Calu3 (cell line): ENCODE data around the gene STN1. TPM values are rescaled to one million over a fixed set of nuclear protein-coding genes. Genes with fewer than 3 reads are reported as not detected.

Source experiments
- BruUV-seq: library from RNA; stranded (reverse); fragments of 400-500 nt; replicated peaks from 2 replicates; lab custom pipeline; 2021; lab: Mats Ljungman, UMichigan
- CTCF ChIA-PET: fragments of 300-600 bp; sonication (Branson Sonifier 250); formaldehyde crosslinking; loops from one replicate; lab custom pipeline; 2022; ENCODE audit warnings: antibody characterized with exemption; lab: Charles Lee
- DNase-seq: peaks from one replicate; pipeline ENCODE4 v3.0.0; 2022
- H3K27ac Mint-ChIP-seq: one replicate; pipeline ENCODE4 v1.8.0; 2022; ENCODE audit warnings: mixed read lengths; ENCODE audit not compliant: unreplicated experiment
- H3K27me3 Mint-ChIP-seq: one replicate; pipeline ENCODE4 v1.8.0; 2022; ENCODE audit warnings: mixed read lengths; ENCODE audit not compliant: unreplicated experiment
- H3K36me3 Mint-ChIP-seq: one replicate; pipeline ENCODE4 v1.8.0; 2022; ENCODE audit warnings: mild to moderate bottlenecking, moderate library complexity, mixed read lengths; ENCODE audit not compliant: insufficient read depth, unreplicated experiment
- H3K4me1 Mint-ChIP-seq: one replicate; pipeline ENCODE4 v1.8.0; 2022; ENCODE audit warnings: mild to moderate bottlenecking, low read depth, mixed read lengths; ENCODE audit not compliant: unreplicated experiment
- H3K4me3 Mint-ChIP-seq: one replicate; pipeline ENCODE4 v1.8.0; 2022; ENCODE audit warnings: mild to moderate bottlenecking, low read depth, moderate library complexity, mixed read lengths; ENCODE audit not compliant: unreplicated experiment
- H3K9me3 Mint-ChIP-seq: one replicate; pipeline ENCODE4 v1.8.0; 2022; ENCODE audit warnings: low read depth, mixed read lengths; ENCODE audit not compliant: unreplicated experiment
- intact Hi-C: fragments of 100-400 bp; cut with micrococcal nuclease; formaldehyde crosslinking; loops from one replicate; pipeline ENCODE4 v1.10.0; 2022; ENCODE audit not compliant: unreplicated experiment
- total RNA-seq: library from RNA; stranded (reverse); gene quantifications from 2 replicates; pipeline ENCODE4 v1.2.3, GENCODE V29; 2022
- TF ChIP-seq, protein P1 (sequence below): fragments of 200-600 bp; IDR thresholded peaks from one replicate; pipeline ENCODE4 v1.8.0; 2022; ENCODE audit warnings: antibody characterized with exemption; ENCODE audit not compliant: unreplicated experiment

The STN1 gene
- total RNA-seq, 1 experiment from 2014 or later: 13.1 TPM

GRCh38 chr10:103872137-103872931, 45.6 kb downstream of the STN1 start:
- no peak overlapping the region for H3K4me3 Mint-ChIP-seq
- CTCF ChIA-PET: no interaction called here
- TF ChIP-seq, protein P1, sequence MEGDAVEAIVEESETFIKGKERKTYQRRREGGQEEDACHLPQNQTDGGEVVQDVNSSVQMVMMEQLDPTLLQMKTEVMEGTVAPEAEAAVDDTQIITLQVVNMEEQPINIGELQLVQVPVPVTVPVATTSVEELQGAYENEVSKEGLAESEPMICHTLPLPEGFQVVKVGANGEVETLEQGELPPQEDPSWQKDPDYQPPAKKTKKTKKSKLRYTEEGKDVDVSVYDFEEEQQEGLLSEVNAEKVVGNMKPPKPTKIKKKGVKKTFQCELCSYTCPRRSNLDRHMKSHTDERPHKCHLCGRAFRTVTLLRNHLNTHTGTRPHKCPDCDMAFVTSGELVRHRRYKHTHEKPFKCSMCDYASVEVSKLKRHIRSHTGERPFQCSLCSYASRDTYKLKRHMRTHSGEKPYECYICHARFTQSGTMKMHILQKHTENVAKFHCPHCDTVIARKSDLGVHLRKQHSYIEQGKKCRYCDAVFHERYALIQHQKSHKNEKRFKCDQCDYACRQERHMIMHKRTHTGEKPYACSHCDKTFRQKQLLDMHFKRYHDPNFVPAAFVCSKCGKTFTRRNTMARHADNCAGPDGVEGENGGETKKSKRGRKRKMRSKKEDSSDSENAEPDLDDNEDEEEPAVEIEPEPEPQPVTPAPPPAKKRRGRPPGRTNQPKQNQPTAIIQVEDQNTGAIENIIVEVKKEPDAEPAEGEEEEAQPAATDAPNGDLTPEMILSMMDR: no peak
- BruUV-seq: no TSS peak
- no peaks in the 10 kb centered on the region for H3K4me1 Mint-ChIP-seq
- H3K9me3 Mint-ChIP-seq: no peaks in the 10 kb centered on the region
- no peak for DNase-seq
- H3K27me3 Mint-ChIP-seq: no peaks in the 10 kb centered on the region
- intact Hi-C loops: no loop called here
- H3K36me3 Mint-ChIP-seq: no peaks in the 10 kb centered on the region
- no peak overlapping the region for H3K27ac Mint-ChIP-seq

GRCh38 chr10:103871006-103871405, 47.0 kb downstream of the STN1 start:
- no peak overlapping the region for H3K27ac Mint-ChIP-seq
- H3K4me1 Mint-ChIP-seq: no peaks in the 10 kb centered on the region
- H3K36me3 Mint-ChIP-seq: no peaks in the 10 kb centered on the region
- H3K9me3 Mint-ChIP-seq: no peaks in the 10 kb centered on the region
- no peak overlapping the region for H3K4me3 Mint-ChIP-seq
- CTCF ChIA-PET: no interaction called here
- H3K27me3 Mint-ChIP-seq: no peaks in the 10 kb centered on the region
- intact Hi-C loops: no loop called here
- no TSS peak for BruUV-seq
- no peak for DNase-seq
- TF ChIP-seq, protein P1: no peak

- TF ChIP-seq, protein P1: no peak
- CTCF ChIA-PET: no interaction called here
- no peak for DNase-seq
- H3K36me3 Mint-ChIP-seq: no peaks in the 10 kb centered on the region
- no peaks in the 10 kb centered on the region for H3K4me1 Mint-ChIP-seq
- H3K27me3 Mint-ChIP-seq: no peaks in the 10 kb centered on the region
- no peaks in the 10 kb centered on the region for H3K9me3 Mint-ChIP-seq
- intact Hi-C loops: no loop called here
- no peak overlapping the region for H3K27ac Mint-ChIP-seq
- no TSS peak for BruUV-seq
- no peak overlapping the region for H3K4me3 Mint-ChIP-seq
Measured at GRCh38 chr10:103870516-103870915, 47.5 kb downstream of the STN1 start.

GRCh38 chr10:103869336-103869735, 48.6 kb downstream of the STN1 start:
- TF ChIP-seq, protein P1: no peak
- Mint-ChIP-seq H3K27me3 (no peaks in the 10 kb centered on the region), H3K4me3 (no peak overlapping the region), H3K4me1 (no peaks in the 10 kb centered on the region), H3K27ac (no peak overlapping the region), H3K9me3 (no peaks in the 10 kb centered on the region), H3K36me3 (no peaks in the 10 kb centered on the region)
- no peak for DNase-seq
- CTCF ChIA-PET: interaction anchor here (0.6 kb wide), 2 partner anchors 20 to 205 kb away, joined by 3 to 4 read pairs; no protein-coding TSS in a partner anchor
- no TSS peak for BruUV-seq
- intact Hi-C loops: no loop called here
